Neural cell (in vitro differentiated cells): ENCODE data around the gene AMD1.

Experiments
- EP300 ChIP-seq: fragments of 450-650 bp; conservative IDR thresholded peaks from 2 replicates; pipeline ENCODE4 v1.6.1; 2014; ENCODE audit warnings: antibody characterized with exemption, mild to moderate bottlenecking, moderate library complexity; ENCODE audit not compliant: poor library complexity, severe bottlenecking
- EZH2 ChIP-seq: fragments of 200-600, 300-800 bp; shearing (Covaris generic), sonication (generic); IDR thresholded peaks from 2 replicates; pipeline ENCODE4 v1.6.1; 2014; ENCODE audit warnings: antibody characterized with exemption, low read length, borderline replicate concordance, mild to moderate bottlenecking; ENCODE audit not compliant: insufficient read depth, poor library complexity, severe bottlenecking
- POLR2AphosphoS5 ChIP-seq: IDR thresholded peaks from 2 replicates; pipeline ENCODE4 v1.6.1; 2012
- RAD21 ChIP-seq: fragments of 450-650 bp; conservative IDR thresholded peaks from 2 replicates; pipeline ENCODE4 v1.6.1; 2014; ENCODE audit warnings: antibody characterized with exemption, mild to moderate bottlenecking, moderate library complexity
- SMC3 ChIP-seq: fragments of 450-650 bp; conservative IDR thresholded peaks from 2 replicates; pipeline ENCODE4 v1.6.1; 2014; ENCODE audit warnings: antibody characterized with exemption, mild to moderate bottlenecking, moderate library complexity; ENCODE audit not compliant: poor library complexity
- TAF1 ChIP-seq: IDR thresholded peaks from 2 replicates; pipeline ENCODE4 v1.6.1; 2012; ENCODE audit warnings: low read depth
- TF ChIP-seq, protein P1 (sequence below): fragments of 450-650 bp; IDR thresholded peaks from 2 replicates; pipeline ENCODE4 v1.5.1; 2014; ENCODE audit warnings: antibody characterized with exemption, mild to moderate bottlenecking, moderate library complexity; ENCODE audit not compliant: poor library complexity, severe bottlenecking
- TF ChIP-seq, protein P2 (sequence below): IDR thresholded peaks from 2 replicates; pipeline ENCODE4 v1.6.1; 2012; ENCODE audit warnings: borderline replicate concordance

DNA sequence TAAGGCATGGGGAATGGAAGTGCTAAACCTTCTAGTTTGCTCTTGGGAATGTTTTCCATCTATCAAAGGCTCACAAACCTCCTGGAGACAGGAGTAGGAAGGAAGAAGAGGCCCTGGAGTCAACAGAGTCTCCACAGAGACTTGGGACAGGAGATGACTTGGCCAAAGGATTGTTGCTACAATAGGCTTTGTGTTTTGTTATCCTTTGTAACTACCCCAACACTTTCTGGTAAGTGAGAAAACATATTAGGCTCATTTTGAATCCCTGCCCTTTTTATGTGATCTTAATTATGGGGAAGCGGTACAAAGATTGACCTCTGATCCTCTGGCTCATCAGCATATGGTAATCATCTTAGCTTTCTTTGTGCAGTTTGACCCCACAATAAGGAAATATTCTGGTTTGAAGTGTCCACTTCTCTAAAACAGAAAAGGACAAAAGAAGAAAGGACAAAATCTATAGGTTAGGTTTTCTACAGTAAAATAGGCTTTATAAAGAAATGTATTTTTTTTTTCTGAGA is 59.9 kb downstream of the AMD1 start:
- TF ChIP-seq, protein P1, sequence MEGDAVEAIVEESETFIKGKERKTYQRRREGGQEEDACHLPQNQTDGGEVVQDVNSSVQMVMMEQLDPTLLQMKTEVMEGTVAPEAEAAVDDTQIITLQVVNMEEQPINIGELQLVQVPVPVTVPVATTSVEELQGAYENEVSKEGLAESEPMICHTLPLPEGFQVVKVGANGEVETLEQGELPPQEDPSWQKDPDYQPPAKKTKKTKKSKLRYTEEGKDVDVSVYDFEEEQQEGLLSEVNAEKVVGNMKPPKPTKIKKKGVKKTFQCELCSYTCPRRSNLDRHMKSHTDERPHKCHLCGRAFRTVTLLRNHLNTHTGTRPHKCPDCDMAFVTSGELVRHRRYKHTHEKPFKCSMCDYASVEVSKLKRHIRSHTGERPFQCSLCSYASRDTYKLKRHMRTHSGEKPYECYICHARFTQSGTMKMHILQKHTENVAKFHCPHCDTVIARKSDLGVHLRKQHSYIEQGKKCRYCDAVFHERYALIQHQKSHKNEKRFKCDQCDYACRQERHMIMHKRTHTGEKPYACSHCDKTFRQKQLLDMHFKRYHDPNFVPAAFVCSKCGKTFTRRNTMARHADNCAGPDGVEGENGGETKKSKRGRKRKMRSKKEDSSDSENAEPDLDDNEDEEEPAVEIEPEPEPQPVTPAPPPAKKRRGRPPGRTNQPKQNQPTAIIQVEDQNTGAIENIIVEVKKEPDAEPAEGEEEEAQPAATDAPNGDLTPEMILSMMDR, result no peak
- no peak for TF ChIP-seq SMC3
- TF ChIP-seq EZH2, result no peak
- TF ChIP-seq EP300, result no peak
- TF ChIP-seq, protein P2, sequence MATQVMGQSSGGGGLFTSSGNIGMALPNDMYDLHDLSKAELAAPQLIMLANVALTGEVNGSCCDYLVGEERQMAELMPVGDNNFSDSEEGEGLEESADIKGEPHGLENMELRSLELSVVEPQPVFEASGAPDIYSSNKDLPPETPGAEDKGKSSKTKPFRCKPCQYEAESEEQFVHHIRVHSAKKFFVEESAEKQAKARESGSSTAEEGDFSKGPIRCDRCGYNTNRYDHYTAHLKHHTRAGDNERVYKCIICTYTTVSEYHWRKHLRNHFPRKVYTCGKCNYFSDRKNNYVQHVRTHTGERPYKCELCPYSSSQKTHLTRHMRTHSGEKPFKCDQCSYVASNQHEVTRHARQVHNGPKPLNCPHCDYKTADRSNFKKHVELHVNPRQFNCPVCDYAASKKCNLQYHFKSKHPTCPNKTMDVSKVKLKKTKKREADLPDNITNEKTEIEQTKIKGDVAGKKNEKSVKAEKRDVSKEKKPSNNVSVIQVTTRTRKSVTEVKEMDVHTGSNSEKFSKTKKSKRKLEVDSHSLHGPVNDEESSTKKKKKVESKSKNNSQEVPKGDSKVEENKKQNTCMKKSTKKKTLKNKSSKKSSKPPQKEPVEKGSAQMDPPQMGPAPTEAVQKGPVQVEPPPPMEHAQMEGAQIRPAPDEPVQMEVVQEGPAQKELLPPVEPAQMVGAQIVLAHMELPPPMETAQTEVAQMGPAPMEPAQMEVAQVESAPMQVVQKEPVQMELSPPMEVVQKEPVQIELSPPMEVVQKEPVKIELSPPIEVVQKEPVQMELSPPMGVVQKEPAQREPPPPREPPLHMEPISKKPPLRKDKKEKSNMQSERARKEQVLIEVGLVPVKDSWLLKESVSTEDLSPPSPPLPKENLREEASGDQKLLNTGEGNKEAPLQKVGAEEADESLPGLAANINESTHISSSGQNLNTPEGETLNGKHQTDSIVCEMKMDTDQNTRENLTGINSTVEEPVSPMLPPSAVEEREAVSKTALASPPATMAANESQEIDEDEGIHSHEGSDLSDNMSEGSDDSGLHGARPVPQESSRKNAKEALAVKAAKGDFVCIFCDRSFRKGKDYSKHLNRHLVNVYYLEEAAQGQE, result no peak
- no peak for TF ChIP-seq RAD21
- TF ChIP-seq TAF1, result no peak
- no peak for TF ChIP-seq POLR2AphosphoS5
